GM12873 (cell line): ENCODE results near the gene CLBA1.

Source experiments
- TF ChIP-seq, protein P1 (sequence below): IDR thresholded peaks from 2 replicates; pipeline ENCODE4 v1.5.1; 2012; ENCODE audit warnings: low read depth, mild to moderate bottlenecking, moderate library complexity, low read length, control low read depth; ENCODE audit not compliant: insufficient read depth; ENCODE audit errors: missing control alignments

CLBA1 gene

GRCh38 chr14:104974665-104975390 lies 10.8 kb upstream of the CLBA1 start:
- TF ChIP-seq, protein P1, sequence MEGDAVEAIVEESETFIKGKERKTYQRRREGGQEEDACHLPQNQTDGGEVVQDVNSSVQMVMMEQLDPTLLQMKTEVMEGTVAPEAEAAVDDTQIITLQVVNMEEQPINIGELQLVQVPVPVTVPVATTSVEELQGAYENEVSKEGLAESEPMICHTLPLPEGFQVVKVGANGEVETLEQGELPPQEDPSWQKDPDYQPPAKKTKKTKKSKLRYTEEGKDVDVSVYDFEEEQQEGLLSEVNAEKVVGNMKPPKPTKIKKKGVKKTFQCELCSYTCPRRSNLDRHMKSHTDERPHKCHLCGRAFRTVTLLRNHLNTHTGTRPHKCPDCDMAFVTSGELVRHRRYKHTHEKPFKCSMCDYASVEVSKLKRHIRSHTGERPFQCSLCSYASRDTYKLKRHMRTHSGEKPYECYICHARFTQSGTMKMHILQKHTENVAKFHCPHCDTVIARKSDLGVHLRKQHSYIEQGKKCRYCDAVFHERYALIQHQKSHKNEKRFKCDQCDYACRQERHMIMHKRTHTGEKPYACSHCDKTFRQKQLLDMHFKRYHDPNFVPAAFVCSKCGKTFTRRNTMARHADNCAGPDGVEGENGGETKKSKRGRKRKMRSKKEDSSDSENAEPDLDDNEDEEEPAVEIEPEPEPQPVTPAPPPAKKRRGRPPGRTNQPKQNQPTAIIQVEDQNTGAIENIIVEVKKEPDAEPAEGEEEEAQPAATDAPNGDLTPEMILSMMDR, result no peak

DNA sequence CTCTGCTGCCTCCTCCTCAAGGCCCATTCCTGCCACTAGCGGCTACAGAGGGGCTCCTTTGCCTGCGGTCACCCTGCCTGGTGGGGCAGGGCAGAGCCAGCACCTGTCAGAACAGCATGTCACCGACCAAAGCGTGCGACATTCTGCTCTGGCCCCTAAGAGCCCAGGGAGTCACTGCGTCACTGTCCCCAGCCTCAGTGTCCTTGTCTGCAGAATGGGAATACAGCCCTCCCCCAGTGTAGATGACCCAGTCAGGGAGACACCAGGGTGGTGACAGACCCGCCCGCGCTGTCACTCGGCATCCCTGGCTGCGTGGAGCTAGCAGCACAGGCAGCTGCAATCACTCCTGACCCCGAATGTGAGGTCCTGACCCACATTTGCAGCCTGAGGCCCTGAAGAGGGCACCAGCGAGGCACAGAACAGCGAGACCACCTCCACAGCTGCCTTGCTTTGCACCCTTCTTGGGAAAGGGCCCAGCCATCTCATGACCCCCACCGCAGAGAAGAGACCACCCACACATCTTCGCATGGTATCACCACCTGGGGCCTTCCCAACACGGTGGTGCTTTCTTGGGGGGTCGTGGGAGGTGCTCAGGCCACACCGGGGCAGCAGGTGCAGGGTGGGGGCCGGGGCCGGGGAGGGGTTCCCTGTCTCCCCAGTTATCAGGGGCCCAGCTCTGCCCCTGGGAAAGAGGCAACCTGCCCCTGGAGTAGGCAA lies 9.9 kb upstream of the CLBA1 start:
- TF ChIP-seq, protein P1, result peak; percentile 57

- TF ChIP-seq, protein P1, result peak; percentile 92
These were observed 9.2 kb upstream of the CLBA1 start for GRCh38 chr14:104976198-104977007.

- TF ChIP-seq, protein P1, result no peak
These were observed 8.4 kb upstream of the CLBA1 start for GRCh38 chr14:104977008-104977680.

DNA sequence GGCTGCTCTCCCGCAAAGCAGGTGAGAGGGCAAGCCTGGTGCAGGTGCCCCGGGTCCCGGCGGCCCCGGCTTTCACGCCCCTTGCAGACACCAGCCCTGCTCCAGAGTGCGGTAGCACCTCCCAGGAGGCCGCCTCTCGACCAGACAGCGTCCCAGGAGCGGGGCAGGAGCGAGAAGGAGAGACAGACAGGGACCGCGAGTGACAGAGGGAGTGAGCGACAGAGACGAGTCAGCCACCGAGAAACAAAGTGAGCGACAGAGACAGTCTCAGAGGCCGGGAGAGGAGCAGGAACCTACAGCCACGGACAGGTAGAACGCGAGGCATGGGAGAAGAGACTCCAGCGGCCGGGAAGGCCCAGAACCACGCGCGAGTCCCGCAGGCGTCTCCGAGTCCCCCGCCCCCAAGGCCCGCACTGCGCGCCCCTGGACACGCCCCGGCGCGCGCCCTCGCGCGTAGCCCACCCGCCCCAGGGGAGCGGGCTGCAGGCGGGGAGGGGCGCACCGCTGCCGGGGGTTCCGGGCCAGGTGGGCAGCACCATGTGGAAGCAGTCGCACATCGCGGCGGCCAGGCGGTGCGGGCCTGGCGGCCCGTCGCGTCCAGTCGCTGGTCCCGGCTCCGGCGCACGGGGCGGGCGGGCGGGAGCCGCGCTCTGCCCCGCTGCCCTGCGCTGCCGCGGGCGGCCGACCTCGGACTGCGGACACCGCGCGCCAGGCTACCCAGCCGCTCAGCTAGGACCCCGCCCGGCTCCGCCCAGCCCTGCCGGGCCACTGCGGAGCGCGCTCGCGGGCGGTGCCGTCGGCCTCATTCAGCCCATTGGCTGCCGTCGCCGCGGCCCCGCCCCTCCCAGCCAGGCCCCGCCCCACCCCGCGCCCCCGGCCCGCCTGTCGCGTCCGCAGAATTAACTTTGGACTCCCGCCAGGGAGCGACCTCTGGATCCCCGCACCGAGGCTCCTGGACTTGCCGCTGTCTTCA lies 7.6 kb upstream of the CLBA1 start, which contains the start of gene AHNAK2:
TSS of gene AHNAK2 (minus strand) at position 694 of the 973 bp plus-strand sequence. CDS start at position 557, 137 bp downstream.
- TF ChIP-seq, protein P1, result no peak
